Measurements from ENCODE around the gene CRP.

DNA sequence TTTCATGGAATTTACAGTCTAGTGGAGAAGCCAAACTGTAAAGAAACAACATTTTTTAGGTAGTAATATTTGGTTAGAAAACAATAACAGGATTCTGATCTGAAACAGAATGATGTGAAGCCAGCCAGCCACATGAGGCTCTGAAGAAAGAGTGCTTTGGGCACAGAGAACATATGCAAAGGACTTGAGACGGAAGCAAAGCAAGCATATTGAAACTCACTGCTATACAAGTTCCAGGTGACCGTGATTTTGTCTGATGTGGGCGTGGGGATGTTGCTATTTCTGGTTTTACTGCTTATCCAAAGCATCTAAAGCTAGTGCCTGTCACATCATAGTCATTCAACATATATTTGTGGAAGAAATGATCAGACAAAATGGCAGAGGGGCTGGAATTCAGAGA, 14.7 kb downstream of the CRP start:
- no peak for TF ChIP-seq EZH2phosphoT487 (IDR thresholded peaks at IDR 0.05; ENCODE audit: borderline replicate concordance, low read length)
- TF ChIP-seq, protein P1, sequence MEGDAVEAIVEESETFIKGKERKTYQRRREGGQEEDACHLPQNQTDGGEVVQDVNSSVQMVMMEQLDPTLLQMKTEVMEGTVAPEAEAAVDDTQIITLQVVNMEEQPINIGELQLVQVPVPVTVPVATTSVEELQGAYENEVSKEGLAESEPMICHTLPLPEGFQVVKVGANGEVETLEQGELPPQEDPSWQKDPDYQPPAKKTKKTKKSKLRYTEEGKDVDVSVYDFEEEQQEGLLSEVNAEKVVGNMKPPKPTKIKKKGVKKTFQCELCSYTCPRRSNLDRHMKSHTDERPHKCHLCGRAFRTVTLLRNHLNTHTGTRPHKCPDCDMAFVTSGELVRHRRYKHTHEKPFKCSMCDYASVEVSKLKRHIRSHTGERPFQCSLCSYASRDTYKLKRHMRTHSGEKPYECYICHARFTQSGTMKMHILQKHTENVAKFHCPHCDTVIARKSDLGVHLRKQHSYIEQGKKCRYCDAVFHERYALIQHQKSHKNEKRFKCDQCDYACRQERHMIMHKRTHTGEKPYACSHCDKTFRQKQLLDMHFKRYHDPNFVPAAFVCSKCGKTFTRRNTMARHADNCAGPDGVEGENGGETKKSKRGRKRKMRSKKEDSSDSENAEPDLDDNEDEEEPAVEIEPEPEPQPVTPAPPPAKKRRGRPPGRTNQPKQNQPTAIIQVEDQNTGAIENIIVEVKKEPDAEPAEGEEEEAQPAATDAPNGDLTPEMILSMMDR (conservative IDR thresholded peaks at IDR 0.05; ENCODE audit: low read depth, low read length), result no peak
